HS-5 (cell line): Measurements from ENCODE around the gene EFHC1.

Source experiments
- DNase-seq: peaks from one replicate; pipeline ENCODE4 v3.0.0-alpha.2; 2012; ENCODE audit warnings: low read depth

The EFHC1 gene

DNA sequence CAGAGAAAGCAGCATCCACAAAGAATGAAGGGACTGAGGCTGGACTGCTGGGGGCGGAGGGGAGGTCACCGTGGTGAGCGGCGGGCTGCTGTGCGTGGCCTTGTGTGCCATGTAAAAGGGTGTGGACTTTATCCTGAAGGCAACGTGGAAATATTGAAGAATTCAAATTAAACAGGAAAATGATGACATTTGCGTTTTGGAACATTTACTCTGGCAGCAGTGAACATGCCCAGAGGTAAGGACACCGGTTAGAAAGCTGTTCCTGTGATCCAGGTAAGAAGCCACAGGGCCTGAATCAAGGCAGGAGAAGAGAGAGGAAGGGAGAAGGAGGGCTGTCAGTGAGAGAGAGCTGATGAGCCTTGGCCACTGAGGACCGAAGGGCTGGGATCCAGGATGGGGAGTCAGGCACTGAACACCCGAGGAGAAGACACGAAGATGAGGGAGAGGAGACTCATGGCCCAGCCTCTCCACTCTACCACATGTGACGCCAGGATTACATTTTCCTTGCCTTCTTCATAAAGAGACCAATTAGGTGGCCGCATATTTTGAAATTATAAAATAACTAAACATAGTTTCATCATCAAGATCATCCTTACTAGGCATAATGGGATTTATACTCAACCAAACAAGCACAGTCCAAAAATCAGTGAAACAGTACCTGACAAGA lies 98.3 kb downstream of the EFHC1 start:
- DNase-seq = no peak

- DNase-seq = no peak
Observed at GRCh38 chr6:52519618-52520017, 99.5 kb downstream of the EFHC1 start.

- DNase-seq = peak; percentile 77
Observed at GRCh38 chr6:52522151-52522626, 102.0 kb downstream of the EFHC1 start.

DNA sequence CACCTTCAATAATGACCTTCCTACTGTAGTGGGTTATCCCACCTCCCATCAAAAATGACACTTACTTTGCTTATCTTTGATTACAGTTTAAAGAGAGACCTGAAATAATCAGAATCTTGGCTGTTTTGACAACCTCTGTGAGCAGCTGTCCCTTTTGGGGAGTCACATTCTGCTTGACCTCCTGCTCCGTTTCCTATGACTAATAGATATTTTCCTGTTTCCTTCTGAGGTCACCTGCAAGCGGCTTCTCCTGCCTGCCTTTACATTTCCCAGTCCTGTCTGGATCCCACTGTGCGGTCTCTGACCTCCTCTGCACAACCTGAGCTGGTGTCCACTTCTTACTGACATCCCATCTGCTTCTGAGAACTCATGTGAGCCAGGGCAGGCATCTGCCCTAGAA lies 102.5 kb downstream of the EFHC1 start:
- no peak for DNase-seq

DNA sequence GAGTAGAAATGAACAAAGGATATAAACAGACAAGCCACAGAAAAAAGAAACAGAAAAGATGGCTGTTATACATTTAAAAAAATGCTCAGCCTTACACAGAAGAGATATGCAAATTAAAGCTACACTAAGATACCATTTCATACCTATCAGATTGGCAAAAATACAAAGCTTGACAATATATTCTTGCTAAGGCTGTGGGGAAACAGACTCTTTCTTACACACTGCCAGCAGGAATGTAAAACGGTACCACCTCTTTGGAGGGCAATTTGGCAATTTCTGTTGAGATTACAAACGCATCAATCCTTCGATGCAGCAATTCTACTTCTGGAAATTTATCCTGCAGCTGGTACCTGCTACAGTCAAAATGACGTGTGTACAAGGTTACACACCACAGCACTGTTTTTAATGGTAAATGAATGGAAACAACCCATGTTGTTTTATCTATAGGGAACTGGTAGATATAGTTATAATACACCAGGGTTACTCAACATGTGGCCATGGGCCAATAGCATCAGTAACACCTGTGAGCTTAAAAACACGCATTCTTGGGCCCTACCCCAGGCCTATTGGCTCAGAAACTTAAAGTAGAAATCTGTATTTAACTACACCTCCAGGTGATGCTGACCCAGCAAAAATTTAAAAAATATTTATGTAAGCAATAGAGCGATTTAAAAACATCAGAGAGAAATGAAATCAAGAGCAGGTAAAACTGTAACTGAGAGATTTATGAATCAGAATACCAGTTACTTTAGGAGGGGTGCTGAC lies 103.4 kb downstream of the EFHC1 start:
- DNase-seq = no peak

GRCh38 chr6:52524918-52525317 lies 104.8 kb downstream of the EFHC1 start:
- DNase-seq = no peak

DNA sequence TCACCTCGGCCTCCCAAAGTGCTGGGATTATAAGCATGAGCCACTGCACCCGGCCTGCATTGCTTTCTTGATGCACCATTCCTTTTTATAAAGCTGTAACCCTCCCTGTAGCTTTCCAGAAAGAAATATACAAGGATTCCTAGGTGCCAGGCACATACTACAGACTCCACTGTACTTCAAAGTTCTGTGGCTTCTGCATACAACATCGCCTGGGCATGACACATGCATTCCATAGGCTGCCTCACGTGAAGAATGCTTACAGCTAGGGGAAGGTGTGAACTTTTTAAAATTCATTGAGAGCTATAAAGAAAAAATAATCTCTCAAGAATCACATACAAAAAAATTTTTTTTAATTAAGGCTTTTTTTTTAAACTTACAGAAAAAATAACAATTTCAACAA lies 106.5 kb downstream of the EFHC1 start:
- no peak for DNase-seq

- DNase-seq = no peak
Observed at GRCh38 chr6:52527436-52527835, 107.3 kb downstream of the EFHC1 start.

DNA sequence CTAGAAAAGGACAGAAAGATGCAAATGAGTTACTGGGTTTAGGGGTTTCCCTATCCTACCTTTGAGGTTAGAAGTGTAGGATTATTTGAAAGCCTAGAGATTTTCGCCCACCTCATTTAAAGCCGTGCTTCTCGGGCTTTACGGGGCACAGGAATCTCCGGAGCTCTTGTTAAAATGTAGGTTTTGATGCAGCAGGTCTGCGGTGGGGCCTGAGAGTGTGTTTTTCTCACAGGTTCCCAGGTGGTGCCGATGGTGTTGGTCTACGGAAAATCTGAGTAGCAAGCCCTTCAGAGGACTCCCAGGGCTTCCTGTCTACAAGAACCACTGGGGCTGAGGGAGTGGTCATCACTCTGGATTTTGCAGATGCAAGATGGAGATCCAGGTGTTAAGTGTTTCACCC lies 109.2 kb downstream of the EFHC1 start:
- DNase-seq = no peak

- DNase-seq = no peak
Observed at GRCh38 chr6:52530351-52530750, 110.2 kb downstream of the EFHC1 start.

DNA sequence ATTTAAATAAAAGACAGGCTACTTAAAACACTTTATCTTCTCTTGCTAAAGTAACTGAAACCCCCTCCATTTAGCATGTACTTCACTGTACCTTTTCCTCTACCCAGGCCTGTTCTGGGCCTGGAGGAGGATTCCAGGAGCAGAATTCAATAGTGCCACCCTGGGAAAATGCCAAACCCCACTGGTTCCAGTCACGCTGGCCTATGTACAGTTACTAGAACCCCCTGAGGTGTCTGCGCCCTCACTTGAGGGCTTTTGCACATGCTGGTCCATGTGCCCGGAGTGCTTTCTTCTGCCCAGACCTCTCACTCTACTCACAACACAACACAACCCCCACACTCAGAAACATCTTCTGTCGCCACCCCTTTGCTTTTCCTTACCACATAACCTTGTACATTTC lies 111.3 kb downstream of the EFHC1 start:
- no peak for DNase-seq

- no peak for DNase-seq
Observed at GRCh38 chr6:52531834-52532233, 111.7 kb downstream of the EFHC1 start.

- DNase-seq = peak; percentile 82
Observed at GRCh38 chr6:52532457-52532856, 112.3 kb downstream of the EFHC1 start.

GRCh38 chr6:52533491-52533890 lies 113.3 kb downstream of the EFHC1 start:
- no peak for DNase-seq

GRCh38 chr6:52534363-52534762 lies 114.2 kb downstream of the EFHC1 start:
- no peak for DNase-seq

DNA sequence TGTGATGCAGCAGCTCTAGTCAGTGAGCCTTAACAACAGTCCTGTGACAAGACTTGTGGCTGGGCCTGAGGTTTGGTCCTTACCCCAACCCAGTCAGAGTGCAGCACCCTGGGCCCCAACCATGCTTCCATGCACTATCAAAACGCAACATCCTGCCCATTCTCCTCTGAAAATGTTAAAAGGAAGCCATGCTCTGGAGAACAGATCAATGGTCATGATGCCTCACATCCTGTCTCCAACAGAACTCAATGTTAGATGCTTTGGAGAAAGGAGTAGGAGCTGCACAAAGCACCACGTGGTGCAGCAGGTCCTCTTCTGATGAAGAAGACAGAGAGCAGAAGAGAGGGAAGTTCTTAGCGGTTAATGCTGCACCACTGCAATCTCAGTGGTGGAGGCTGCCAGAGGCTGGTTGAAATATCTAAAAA lies 114.8 kb downstream of the EFHC1 start:
- no peak for DNase-seq

DNA sequence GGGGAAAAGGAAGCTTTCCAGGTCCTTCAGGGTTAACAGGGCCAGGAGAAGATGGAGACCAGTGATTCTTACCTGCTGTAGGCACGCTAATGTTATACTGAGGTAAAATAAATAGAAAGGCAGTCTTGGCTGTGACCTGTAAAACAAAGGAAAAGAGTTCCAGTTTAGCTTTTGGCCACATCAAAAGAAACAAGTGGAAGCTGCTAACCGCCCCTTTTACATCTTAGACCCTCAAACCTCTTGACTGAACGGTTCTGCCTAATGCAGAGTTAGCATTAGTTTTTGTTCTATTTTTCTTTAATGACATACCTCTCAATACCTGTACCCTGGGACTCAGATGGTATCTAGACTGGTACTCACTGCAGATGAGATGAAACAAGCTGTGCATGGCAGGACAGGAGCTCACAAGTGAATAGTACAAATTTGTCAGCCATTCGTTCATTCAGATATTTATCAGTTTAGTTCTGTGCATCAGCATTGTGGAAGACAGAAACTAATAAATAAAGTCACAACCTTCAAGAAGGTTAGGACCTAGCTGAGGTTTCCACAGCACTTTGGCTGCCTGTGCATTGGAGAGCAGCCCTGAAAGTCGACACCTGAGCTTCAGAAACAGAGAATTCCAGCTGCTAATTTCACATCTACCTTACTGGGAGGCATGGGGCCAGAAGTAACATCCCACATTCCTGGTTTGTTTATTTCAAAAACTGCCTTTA lies 115.7 kb downstream of the EFHC1 start:
- no peak for DNase-seq

DNA sequence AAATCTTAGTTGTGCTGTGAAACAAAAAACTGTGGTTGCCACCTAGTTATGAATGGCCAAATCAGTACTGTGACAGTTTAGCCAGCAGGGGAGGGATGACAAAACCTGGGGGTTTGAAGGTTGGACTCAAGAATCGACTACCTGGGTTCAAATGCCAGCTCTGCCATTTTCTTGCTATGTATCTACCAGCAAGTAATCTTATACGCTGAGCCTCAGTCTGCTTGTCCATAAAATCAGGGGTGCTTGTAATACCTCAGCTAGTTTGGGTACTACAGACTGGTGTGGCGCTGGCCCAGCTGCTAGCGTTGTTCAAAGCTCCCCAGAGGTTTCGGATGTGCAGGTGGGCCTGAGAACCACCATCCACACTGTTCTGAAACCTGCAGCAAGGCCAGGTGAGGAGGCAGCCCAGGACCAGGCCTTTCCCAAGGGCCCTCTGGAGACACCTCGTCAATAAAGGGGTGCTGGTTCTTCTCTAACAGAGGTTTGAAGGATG lies 116.3 kb downstream of the EFHC1 start:
- no peak for DNase-seq

- DNase-seq = no peak
Observed at GRCh38 chr6:52537001-52537753, 117.0 kb downstream of the EFHC1 start.

DNA sequence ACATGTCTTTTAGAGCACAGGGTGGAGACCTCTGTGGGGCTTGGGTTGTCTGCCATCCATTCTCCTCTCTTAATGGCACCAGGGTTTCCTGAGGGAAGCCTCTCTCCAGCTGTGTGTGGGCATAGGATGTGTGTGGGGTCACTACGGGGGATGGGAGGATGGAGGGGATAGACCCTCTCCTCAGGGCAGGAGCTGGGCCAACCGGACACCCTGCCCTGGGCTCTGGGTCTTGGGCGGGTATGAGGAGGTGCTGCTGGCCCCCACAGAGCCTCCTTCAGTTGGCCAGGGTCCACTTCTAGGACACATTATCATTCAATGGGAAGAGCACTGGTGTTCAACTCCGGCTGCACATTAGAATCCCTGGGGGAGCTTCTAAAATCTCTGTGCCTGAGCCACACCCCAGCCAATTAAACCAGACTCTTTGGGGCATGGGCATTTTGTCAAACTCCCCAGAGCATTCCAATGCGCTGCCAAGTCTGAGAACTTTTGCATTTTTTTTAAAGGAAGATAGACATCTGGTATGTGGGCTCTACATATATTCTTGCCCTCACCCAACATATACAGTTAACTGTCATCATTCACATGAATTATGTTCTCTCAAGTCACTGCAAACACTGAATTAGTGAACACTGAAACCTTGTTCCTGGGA lies 118.2 kb downstream of the EFHC1 start:
- no peak for DNase-seq

DNA sequence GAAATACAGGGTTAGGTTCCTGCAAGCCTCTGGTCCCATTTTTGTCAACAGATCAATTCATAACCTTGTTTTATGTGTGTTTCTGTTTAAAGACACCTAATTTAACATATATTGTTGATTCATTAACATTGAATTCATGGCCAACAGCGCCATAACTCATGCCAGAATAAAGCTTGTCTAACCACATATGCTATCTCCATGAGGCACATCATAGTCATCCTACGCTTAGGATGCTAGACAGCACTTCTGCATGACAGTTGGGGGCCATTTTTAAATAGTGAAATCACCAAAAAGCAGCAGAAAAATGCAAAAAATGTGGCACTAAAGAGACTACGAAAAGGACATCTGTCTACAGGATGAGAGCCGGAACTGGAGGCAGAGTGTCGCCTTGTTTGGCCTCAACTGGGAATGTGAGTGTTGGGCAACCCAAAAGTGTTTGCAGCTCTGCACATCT lies 118.8 kb downstream of the EFHC1 start:
- DNase-seq = peak; percentile 77
